Astrocyte of the spinal cord (primary cell): Measurements from ENCODE around the gene LRWD1.

ENCODE experiments used
- DNase-seq: peaks from one replicate; pipeline ENCODE4 v3.0.0; 2011; ENCODE audit warnings: low read depth, low spot score
- H3K4me3 ChIP-seq: 2 replicates; pipeline ENCODE4 v1.5.1; 2011; ENCODE audit warnings: low read depth, mild to moderate bottlenecking, low read length, moderate library complexity
- CTCF ChIP-seq: IDR thresholded peaks from 2 replicates; pipeline ENCODE4 v1.5.1; 2012; ENCODE audit warnings: low read depth, mild to moderate bottlenecking, low read length, inconsistent platforms
- in situ Hi-C: cut with HindIII; loops from 2 replicates; pipeline ENCODE4 v1.10.0; 2017; ENCODE audit warnings: low sequenced_read_pairs

LRWD1 gene

DNA sequence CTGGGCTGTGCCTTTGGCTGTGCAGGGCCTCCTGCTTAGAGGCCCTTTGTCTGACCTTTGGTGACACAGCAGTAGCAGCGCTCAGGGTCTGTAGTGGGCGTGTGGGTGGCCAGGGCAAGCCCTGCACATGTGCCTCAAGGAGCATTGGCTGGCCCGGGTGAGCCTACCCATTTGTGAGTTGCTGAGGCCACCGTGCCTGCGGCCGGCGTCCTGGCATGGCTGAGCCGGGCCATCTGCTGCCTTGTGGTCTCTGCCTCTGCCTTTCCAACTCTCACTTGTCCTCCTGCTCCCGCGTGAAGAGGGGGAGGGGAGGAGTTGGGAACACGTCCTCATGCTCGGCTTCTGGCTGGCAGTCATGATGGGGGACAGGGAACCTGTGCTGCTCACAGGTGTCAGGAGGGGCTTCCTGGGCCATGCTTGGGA lies 40.6 kb upstream of the LRWD1 start:
- in situ Hi-C loops = no loop called here
- DNase-seq = no peak
- no peak overlapping the region for H3K4me3 ChIP-seq
- TF ChIP-seq CTCF = no peak

- no peak overlapping the region for H3K4me3 ChIP-seq
- TF ChIP-seq CTCF = no peak
- DNase-seq = no peak
- in situ Hi-C loops = no loop called here
Observed at GRCh38 chr7:102424787-102425218, 40.0 kb upstream of the LRWD1 start.

DNA sequence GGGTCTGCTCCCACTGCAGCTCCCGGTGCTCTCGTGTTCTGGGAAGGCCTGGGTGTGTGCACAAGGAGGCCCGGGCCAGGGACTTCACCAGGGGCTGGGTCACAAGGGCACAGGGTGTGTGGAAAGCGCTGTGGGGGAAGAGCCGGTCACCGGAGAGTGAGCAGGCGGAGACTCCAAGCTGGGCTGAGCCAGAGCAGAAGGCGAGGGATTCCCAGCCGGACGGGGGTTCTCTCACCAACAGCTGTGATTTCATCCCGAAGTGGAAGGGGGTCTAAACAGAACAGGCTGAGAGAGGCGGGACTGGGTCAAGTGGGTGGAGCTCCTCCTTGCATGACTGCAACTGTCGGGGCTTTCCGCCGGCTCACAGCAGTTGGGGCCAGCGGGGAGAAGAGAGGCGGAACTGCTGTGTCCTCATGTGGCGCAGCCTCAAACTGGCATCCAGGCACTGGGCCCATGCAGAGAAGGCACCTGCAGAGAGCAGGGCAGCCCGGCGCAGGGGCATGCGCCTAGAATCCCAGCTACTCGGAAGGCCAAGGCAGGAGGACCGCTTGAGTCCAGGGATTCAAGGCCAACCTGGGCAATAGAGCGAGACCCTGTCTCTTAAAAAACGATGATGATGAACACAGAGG lies 39.0 kb upstream of the LRWD1 start:
- no peak for TF ChIP-seq CTCF
- no peak for DNase-seq
- no peak overlapping the region for H3K4me3 ChIP-seq
- in situ Hi-C loops = no loop called here

DNA sequence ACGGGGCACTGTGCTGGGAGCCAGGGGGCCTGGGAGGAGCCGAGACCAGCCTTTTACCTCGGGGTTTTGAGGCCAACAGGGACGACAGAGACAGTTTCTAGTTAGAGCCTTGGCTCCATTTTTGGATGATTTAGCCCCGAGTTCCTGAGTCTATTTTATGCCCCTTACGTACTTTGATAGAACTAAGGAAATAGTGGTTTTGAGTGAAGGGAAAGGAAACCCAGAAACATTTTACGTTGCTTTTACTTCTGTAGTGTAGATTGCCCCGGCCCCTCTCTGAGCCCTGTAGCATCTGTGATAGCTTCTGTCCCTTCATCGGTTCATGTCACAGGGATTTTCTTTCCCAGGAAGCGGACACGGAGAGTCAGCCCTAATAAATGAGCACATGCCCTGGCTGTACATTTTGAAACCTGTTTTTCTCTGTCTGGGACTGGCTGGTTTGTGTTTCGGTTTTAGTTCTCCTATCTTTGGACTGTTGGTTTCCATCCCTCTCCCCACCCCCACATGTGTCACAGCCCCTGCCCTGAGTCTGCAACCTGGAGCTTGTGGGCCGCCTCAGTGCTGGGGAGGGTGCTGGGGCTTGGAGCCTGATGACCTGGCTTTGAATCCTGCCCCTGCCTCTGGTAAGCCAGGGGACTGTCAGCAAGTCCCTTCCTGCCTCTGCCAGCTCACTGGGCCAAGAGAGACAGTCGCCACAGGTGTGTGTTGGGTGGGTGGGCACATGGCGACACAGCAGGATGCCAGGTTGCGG lies 38.3 kb upstream of the LRWD1 start:
- in situ Hi-C loops = no loop called here
- H3K4me3 ChIP-seq = no peak overlapping the region
- TF ChIP-seq CTCF = no peak
- DNase-seq = no peak

- in situ Hi-C loops = no loop called here
- no peak overlapping the region for H3K4me3 ChIP-seq
- TF ChIP-seq CTCF = no peak
- no peak for DNase-seq
Observed at GRCh38 chr7:102427019-102427405, 37.8 kb upstream of the LRWD1 start.

DNA sequence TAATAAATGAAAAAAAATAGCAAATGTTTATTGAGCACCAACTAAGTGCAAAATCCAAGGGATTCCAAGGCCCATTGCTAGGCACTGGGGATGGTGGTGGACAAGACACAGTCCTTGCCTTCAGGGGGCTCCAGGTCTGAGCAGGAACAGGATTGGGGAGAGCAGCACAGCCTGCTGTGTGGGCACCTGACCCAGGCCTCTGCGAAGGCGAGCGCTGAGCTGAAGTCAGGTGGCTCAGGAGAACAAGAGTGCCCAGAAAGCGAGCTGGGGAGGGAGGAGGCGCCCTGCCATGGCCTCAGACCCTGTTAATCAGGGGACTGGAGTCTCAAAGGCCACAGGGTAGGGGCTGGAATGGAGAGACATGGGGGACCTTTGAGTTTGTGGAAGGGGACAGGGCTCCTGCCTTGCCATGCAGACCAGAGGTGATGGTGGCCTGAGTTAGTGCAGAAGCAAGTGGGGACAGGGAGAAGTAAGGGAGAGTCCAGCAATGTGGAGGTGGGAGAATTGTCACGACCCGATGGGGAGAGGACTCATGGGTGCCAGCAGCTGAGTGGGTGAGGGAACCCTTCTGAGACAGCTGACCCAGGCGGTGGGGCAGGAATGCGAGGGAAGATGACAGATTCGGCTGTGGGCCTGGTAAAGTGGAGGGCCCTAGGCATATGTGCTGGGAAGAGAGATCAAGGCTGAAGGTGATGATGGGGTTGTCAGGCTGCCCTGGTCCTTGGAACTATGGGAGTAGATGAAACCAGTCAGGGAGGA lies 35.5 kb upstream of the LRWD1 start:
- in situ Hi-C loops = no loop called here
- no peak overlapping the region for H3K4me3 ChIP-seq

More for the DNA sequence above, 35.5 kb upstream of the LRWD1 start:
- no peak for TF ChIP-seq CTCF
- no peak for DNase-seq
